Omental fat pad (tissue), 4 donors: ENCODE data around the gene MEMO1. TPM values are rescaled to one million over a fixed set of nuclear protein-coding genes. Genes with fewer than 3 reads are reported as not detected.

ENCODE experiments used
- ATAC-seq: fragments of 150-250 bp; one replicate; pipeline ENCODE4 v1.9.1; 2016; ENCODE audit warnings: mild to moderate bottlenecking, moderate library complexity; ENCODE audit not compliant: low FRiP score
- DNase-seq: peaks from one replicate; pipeline ENCODE4 v3.0.0-alpha.2; 2019; ENCODE audit warnings: low spot score
- CTCF ChIP-seq, 3 donors: fragments of 450-650 bp; IDR thresholded peaks; one replicate each; pipeline ENCODE4 v1.5.1; 2016 to 2017; ENCODE audit warnings: antibody characterized with exemption in 3 of 3, mild to moderate bottlenecking in 3 of 3, moderate library complexity in 2 of 3
- total RNA-seq, 4 donors: library from RNA; depleted of rRNA; stranded (reverse); fragments of >200 nt; gene quantifications; one replicate each; pipeline ENCODE4 v1.1.0, GENCODE V29; 2016

The MEMO1 gene
- total RNA-seq, 4 donors from 2014 or later, result 14.7 to 26.2 (median 21.7) TPM

DNA sequence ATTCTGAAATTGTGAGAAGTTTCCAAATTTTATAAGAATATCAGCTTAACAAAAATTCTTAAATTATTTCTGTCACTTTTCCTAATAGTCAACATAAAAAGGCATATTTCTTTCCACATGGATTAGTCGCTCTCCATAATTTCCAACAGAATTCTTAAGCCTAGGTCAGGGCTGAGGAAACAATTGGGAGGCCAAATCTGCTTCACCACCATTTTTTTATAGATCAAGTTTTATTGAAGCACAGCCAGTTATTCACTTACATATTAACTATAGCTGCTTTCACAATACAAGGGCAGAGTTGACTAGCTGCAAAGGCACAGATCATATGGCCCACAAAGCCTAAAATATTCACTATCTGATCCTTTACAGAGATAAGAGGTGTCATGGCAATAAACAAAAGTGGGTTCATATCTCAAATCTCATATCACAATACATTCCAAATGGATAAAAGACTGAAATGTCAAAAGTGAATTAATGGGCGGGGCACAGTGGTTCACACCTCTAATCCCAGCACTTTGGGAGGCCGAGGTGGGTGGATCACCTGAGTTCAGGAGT, 18.7 kb downstream of the MEMO1 start:
- no peak for DNase-seq
- TF ChIP-seq CTCF (IDR thresholded peaks at IDR 0.05), result no peak
- no peak for ATAC-seq

GRCh38 chr2:31989946-31990345, 20.9 kb downstream of the MEMO1 start:
- DNase-seq (no peak), ATAC-seq (no peak)
- TF ChIP-seq CTCF (IDR thresholded peaks at IDR 0.05), result no peak

GRCh38 chr2:31987454-31988220, 23.2 kb downstream of the MEMO1 start:
- DNase-seq, result no peak
- peak; percentile 84 for ATAC-seq
- no peak for TF ChIP-seq CTCF (IDR thresholded peaks at IDR 0.05)

GRCh38 chr2:31986906-31987305, 23.9 kb downstream of the MEMO1 start:
- no peak for ATAC-seq
- DNase-seq, result no peak
- no peak for TF ChIP-seq CTCF (IDR thresholded peaks at IDR 0.05)

DNA sequence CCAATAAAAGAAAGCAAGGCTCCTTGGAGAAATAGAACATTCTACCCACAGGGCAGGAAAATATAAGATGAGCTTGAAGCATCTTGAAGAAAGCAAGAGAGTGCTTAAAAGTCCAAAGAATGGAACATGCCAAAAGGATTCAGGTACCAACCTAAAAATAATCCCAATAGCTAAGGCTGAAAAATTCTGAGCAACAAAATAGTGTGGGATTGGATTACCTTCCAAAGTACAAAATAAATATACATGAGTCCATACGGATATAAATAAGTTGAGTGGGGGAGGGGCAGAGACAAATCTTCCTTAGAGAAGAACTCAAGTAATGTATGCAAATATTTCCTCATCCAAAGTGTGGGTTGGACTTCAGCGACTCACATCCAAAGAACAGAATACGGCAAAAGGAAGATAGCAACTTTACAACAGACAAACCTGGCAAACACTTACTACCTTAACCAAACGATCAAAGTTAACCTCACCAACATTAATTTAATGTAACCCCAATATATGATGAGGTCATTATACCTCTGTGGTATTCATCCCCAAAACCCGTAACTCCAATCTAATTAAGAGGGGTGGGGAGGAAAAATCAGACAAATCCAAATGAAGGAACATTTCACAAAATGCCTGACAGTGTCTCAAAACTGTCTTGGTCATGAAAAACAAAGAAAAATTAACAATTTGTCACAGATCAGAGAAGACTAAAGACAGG, 26.9 kb downstream of the MEMO1 start:
- DNase-seq (no peak), ATAC-seq (no peak)
- TF ChIP-seq CTCF (IDR thresholded peaks at IDR 0.05), result no peak

DNA sequence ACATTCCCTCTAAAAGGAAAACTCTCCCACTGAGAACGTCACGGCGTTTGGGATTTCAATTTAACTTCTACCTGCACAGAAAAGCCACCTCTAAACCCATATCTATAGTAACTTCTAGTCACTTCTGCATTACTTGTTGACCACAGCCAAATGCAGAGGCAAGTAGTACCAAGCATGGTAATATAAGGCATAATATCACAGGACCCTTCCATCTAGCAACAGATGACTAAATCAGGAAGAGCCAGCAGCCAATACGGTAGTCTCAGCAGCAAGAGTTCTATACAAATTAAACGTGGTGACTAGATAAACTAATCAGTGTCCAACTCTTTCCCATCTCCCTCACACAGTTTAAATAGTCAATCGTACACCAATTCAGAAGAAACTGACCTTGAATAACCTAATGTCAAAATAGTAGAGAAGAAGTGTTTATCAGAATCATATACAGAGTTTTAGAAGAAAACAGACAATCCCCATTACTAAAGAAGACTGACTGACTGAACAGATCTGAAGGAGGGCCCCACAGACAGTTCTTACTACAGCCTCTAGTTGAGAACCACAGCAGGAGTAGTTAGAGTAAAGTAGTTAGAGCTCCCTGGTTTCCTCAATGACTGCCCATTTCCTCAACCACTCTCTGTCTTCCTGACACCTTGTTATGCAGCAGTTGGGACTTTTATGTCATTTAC, 30.0 kb downstream of the MEMO1 start:
- no peak for ATAC-seq
- TF ChIP-seq CTCF (IDR thresholded peaks at IDR 0.05), result no peak

More for the DNA sequence above, 30.0 kb downstream of the MEMO1 start:
- DNase-seq, result no peak
